ENCODE data around the gene CNDP1.

DNA sequence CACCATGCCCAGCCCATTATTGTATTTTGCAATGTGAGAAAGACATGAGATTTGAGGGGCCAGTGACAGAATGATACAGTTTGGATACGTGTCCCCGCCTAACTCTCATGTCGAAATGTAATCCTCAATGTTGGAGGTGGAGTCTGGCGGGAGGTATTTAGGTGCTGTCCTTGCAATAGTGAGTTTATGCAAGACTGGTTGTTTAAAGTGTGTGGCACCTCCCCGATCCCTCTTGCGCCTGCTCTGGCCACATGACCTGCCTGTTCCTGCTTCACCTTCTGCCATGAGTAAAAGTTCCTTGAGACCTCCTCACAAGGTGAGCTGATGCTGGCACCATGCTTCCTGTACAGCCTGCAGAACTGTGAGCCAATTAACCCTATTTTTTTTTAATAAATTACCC lies 16.6 kb downstream of the CNDP1 start:
- TF ChIP-seq EZH2 (IDR thresholded peaks at IDR 0.05; ENCODE audit: borderline replicate concordance, low read depth, low read length, severe bottlenecking), result no peak
- TF ChIP-seq, protein P1, sequence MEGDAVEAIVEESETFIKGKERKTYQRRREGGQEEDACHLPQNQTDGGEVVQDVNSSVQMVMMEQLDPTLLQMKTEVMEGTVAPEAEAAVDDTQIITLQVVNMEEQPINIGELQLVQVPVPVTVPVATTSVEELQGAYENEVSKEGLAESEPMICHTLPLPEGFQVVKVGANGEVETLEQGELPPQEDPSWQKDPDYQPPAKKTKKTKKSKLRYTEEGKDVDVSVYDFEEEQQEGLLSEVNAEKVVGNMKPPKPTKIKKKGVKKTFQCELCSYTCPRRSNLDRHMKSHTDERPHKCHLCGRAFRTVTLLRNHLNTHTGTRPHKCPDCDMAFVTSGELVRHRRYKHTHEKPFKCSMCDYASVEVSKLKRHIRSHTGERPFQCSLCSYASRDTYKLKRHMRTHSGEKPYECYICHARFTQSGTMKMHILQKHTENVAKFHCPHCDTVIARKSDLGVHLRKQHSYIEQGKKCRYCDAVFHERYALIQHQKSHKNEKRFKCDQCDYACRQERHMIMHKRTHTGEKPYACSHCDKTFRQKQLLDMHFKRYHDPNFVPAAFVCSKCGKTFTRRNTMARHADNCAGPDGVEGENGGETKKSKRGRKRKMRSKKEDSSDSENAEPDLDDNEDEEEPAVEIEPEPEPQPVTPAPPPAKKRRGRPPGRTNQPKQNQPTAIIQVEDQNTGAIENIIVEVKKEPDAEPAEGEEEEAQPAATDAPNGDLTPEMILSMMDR (IDR thresholded peaks at IDR 0.05; ENCODE audit: borderline replicate concordance, extremely low read depth, low read length, poor library complexity, severe bottlenecking), result no peak
